HepG2 (cell line): ENCODE results near the gene RSKR. TPM values are rescaled to one million over a fixed set of nuclear protein-coding genes. Genes with fewer than 3 reads are reported as not detected.
A peak's percentile ranks its signal among the peaks of the same experiment; 100 is the strongest.

Source experiments
- HDAC2 ChIP-seq: sonication (generic); formaldehyde crosslinking; IDR thresholded peaks from 2 replicates; pipeline ENCODE4 v1.4.0; 2020; ENCODE audit warnings: missing genetic modification reagents
- MIXL1 ChIP-seq: IDR thresholded peaks from 2 replicates; pipeline ENCODE4 v1.6.1; 2016
- NFAT5 ChIP-seq: sonication (generic); formaldehyde crosslinking; IDR thresholded peaks from 2 replicates; pipeline ENCODE4 v1.4.0; 2020; ENCODE audit warnings: missing genetic modification reagents
- NR3C1 ChIP-seq: sonication (generic); formaldehyde crosslinking; IDR thresholded peaks from 2 replicates; pipeline ENCODE4 v1.4.0; 2020; ENCODE audit warnings: missing genetic modification reagents
- PRDM15 ChIP-seq: sonication (generic); formaldehyde crosslinking; IDR thresholded peaks from 2 replicates; pipeline ENCODE4 v1.4.0; 2020; ENCODE audit warnings: missing genetic modification reagents
- SOX6 ChIP-seq, 2 experiments: fragments of 450-650 bp in 1 of 2; sonication (generic) in 1 of 2; formaldehyde crosslinking in 1 of 2; IDR thresholded peaks; 2 replicates each; pipeline versions ENCODE4 v1.4.0 to v1.6.1; 2017 to 2020; ENCODE audit warnings: antibody characterized with exemption in 1 of 2, mild to moderate bottlenecking in 1 of 2, missing genetic modification reagents in 1 of 2
- TBX2 ChIP-seq: sonication (generic); formaldehyde crosslinking; IDR thresholded peaks from 2 replicates; pipeline ENCODE4 v1.5.0; 2020; ENCODE audit warnings: missing genetic modification reagents, mild to moderate bottlenecking, borderline replicate concordance
- ZBTB38 ChIP-seq: sonication (generic); formaldehyde crosslinking; IDR thresholded peaks from 2 replicates; pipeline ENCODE4 v1.5.1; 2020; ENCODE audit warnings: mild to moderate bottlenecking, missing genetic modification reagents
- ZNF556 ChIP-seq: sonication (generic); formaldehyde crosslinking; IDR thresholded peaks from 2 replicates; pipeline ENCODE4 v1.4.0; 2020; ENCODE audit warnings: mild to moderate bottlenecking, missing genetic modification reagents, borderline replicate concordance
- polyA plus RNA-seq, 8 experiments: library from polyadenylated mRNA; depleted of rRNA in 3 of 8; stranded (reverse) in 7 of 8; unstranded in 1 of 8; fragments of >200 nt; fragmentation: Illumina TruSeq in 4 of 8; extraction: Trizol in 4 of 8; gene quantifications; 2 replicates each; pipeline versions ENCODE4 v1.2.1 to v1.2.3, GENCODE V29; 2011 to 2016; ENCODE audit warnings: low read depth in 4 of 8, missing spikeins in 1 of 8, mixed read lengths in 1 of 8; ENCODE audit not compliant: insufficient read depth in 1 of 8
- total RNA-seq, 5 experiments: library from RNA; depleted of rRNA; stranded (reverse); fragments of >200 nt; fragmentation: Illumina TruSeq; extraction: Trizol; gene quantifications; 2 replicates each; pipeline ENCODE4 v1.2.3, GENCODE V29; 2016; ENCODE audit warnings: low read depth in 1 of 5
- TF ChIP-seq, protein P1 (sequence below): fragments of 450-650 bp; IDR thresholded peaks from 2 replicates; pipeline ENCODE4 v1.6.1; 2017; ENCODE audit warnings: mild to moderate bottlenecking

RSKR gene
- total and polyA plus RNA-seq, 2 of the 13 experiments (the other 11 are each of a cell fraction or from before 2014, with no cell fraction given), result 5.0 to 10.4 TPM

- TF ChIP-seq NFAT5 (CRISPR knock-in tag) (no peak), ZNF556 (CRISPR knock-in tag) (peak; percentile 77; the same call in 1 of the 2 replicates), PRDM15 (0 out of 2 replicates have a peak, but pooled peaks have one; percentile 23), NR3C1 (CRISPR knock-in tag) (no peak), ZBTB38 (CRISPR knock-in tag) (peak; percentile 62; the same call in 1 of the 2 replicates), MIXL1 (CRISPR knock-in tag) (no peak), TBX2 (peak; percentile 56; the same call in 1 of the 2 replicates), SOX6 (IDR thresholded peaks at IDR 0.05) (no peak), SOX6 (CRISPR knock-in tag; IDR thresholded peaks at IDR 0.05) (peak; percentile 61; the same call in 1 of the 2 replicates), HDAC2 (CRISPR knock-in tag) (peak; percentile 13; the same call in 1 of the 2 replicates)
- TF ChIP-seq, protein P1, sequence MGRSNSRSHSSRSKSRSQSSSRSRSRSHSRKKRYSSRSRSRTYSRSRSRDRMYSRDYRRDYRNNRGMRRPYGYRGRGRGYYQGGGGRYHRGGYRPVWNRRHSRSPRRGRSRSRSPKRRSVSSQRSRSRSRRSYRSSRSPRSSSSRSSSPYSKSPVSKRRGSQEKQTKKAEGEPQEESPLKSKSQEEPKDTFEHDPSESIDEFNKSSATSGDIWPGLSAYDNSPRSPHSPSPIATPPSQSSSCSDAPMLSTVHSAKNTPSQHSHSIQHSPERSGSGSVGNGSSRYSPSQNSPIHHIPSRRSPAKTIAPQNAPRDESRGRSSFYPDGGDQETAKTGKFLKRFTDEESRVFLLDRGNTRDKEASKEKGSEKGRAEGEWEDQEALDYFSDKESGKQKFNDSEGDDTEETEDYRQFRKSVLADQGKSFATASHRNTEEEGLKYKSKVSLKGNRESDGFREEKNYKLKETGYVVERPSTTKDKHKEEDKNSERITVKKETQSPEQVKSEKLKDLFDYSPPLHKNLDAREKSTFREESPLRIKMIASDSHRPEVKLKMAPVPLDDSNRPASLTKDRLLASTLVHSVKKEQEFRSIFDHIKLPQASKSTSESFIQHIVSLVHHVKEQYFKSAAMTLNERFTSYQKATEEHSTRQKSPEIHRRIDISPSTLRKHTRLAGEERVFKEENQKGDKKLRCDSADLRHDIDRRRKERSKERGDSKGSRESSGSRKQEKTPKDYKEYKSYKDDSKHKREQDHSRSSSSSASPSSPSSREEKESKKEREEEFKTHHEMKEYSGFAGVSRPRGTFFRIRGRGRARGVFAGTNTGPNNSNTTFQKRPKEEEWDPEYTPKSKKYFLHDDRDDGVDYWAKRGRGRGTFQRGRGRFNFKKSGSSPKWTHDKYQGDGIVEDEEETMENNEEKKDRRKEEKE, result no peak
Observed at GRCh38 chr17:28644787-28645575, 31.0 kb upstream of the RSKR start, which contains the start of gene BLTP2 (continued).
